Activated T-cell treated with anti-CD3 and anti-CD28 coated beads, Interleukin-2, amount 50 U/mL, for 4 hours (primary cell): Measurements from ENCODE around the gene FKBP5. TPM values are rescaled to one million over a fixed set of nuclear protein-coding genes. Genes with fewer than 3 reads are reported as not detected.
"Not testable (repeated sequence)": the region's sequence is repeated elsewhere in the genome, so short reads cannot be mapped to it uniquely, and the experiment has no call there.

Experiments
- ATAC-seq, 2 donors: fragments of 200-7000 bp; cut with Tn5 transposase; one replicate each; pipeline ENCODE4 v1.10.0; 2021
- DNase-seq: peaks from one replicate; pipeline ENCODE4 v3.0.0-alpha.2; 2020
- H3K27me3 Mint-ChIP-seq: one replicate; pipeline ENCODE4 v1.8.0; 2021; ENCODE audit warnings: low read depth, mixed read lengths
- H3K36me3 Mint-ChIP-seq: one replicate; pipeline ENCODE4 v1.8.0; 2022; ENCODE audit warnings: mixed read lengths; ENCODE audit not compliant: insufficient read depth
- H3K4me1 Mint-ChIP-seq: one replicate; pipeline ENCODE4 v1.8.0; 2021; ENCODE audit warnings: low read depth, mixed read lengths
- H3K4me3 Mint-ChIP-seq: one replicate; pipeline ENCODE4 v1.8.0; 2021; ENCODE audit warnings: mild to moderate bottlenecking, moderate library complexity, mixed read lengths
- H3K9me3 Mint-ChIP-seq: one replicate; pipeline ENCODE4 v1.8.0; 2021; ENCODE audit warnings: mixed read lengths
- total RNA-seq, 3 donors: library from RNA; stranded (reverse); gene quantifications; one replicate each; pipeline ENCODE4 v1.2.1, GENCODE V29; 2021

FKBP5 gene
- total RNA-seq, 3 donors from 2014 or later, result 46.5 to 62.3 (median 59.9) TPM

- Mint-ChIP-seq H3K4me3 (no peak overlapping the region), H3K4me1 (no peaks in the 10 kb centered on the region), H3K9me3 (peaks cover 6% of the 10 kb centered on the region), H3K36me3 (no peaks in the 10 kb centered on the region), H3K27me3 (no peaks in the 10 kb centered on the region)
- no peak for ATAC-seq
- no peak for DNase-seq
These were observed 146.9 kb downstream of the FKBP5 start for GRCh38 chr6:35541836-35542235.

DNA sequence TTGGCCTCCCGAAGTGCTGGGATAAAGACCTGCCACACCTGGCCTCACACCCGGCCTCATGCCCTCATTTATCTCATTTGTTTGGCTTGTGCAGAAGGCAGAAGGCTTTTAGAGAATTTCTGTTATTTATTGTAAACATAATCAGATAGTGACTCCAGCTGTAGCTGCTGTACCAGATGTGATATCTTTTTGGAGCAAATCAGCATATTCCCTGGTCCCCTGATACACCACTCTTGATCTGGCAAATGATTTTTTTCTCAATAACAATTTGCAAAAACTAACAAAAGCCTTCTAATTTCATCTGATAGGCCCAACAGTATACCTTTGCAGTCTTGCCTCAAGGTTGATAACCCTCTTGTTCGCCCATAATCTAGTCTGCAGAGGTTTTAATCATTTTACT is 149.5 kb downstream of the FKBP5 start:
- ATAC-seq, result no peak
- no peak for DNase-seq
- Mint-ChIP-seq H3K9me3 (peaks cover 6% of the 10 kb centered on the region), H3K4me3 (no peak overlapping the region), H3K36me3 (no peaks in the 10 kb centered on the region), H3K4me1 (peaks cover 4% of the 10 kb centered on the region), H3K27me3 (peaks cover 2% of the 10 kb centered on the region)

DNA sequence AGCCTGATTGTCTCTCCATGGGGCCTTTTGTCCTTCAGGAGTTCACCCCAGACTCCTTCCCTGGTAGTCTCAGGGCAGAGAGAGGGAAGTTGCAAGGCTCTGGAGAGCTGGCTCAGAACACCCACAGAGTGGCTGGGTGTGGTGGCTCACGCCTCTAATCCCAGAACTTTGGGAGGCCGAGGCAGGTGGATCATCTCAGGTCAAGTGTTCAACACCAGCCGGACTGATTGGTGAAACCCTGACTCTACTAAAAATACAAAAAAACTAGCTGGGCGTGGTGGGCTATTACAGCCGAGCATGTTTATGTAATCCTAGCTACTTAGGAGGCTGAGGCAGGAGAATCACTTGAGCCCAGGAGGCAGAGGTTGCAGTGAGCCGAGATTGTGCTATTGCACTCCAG is 152.9 kb downstream of the FKBP5 start:
- not testable (repeated sequence) for H3K36me3 Mint-ChIP-seq

GRCh38 chr6:35534407-35535170 is 154.1 kb downstream of the FKBP5 start:
- H3K4me3 Mint-ChIP-seq, result no peak overlapping the region
- H3K36me3 Mint-ChIP-seq, result no peaks in the 10 kb centered on the region
- no peaks in the 10 kb centered on the region for H3K9me3 Mint-ChIP-seq
- peaks cover 5% of the 10 kb centered on the region for H3K4me1 Mint-ChIP-seq
- ATAC-seq, result no peak
- peaks cover 4% of the 10 kb centered on the region for H3K27me3 Mint-ChIP-seq
- no peak for DNase-seq

More for the DNA sequence above, 152.9 kb downstream of the FKBP5 start:
- not testable (repeated sequence) for ATAC-seq, H3K9me3 Mint-ChIP-seq, H3K27me3 Mint-ChIP-seq, H3K4me3 Mint-ChIP-seq, DNase-seq, H3K4me1 Mint-ChIP-seq

DNA sequence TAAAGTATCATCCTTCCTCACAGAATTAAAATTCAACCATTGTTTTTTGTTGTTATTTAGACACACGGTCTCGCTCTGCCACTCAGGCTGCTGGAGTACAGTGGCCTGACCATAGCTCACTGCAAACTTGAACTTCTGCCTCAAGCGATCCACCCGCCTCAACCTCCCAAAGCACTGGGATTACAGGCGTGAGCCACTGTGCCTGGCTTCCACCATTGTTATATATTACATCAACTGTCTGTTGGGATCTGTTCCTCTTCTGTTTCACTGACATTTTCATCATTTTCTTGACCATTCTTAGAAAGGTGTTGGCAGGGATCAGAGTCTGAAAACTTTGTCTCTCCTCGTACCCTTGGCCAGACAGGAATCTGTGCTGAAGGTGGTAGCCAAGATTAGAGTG is 154.7 kb downstream of the FKBP5 start:
- DNase-seq, result no peak
- H3K4me3 Mint-ChIP-seq, result no peak overlapping the region
- no peaks in the 10 kb centered on the region for H3K36me3 Mint-ChIP-seq
- H3K27me3 Mint-ChIP-seq, result peaks cover 4% of the 10 kb centered on the region
- ATAC-seq, result no peak
- no peaks in the 10 kb centered on the region for H3K9me3 Mint-ChIP-seq
- peaks cover 5% of the 10 kb centered on the region for H3K4me1 Mint-ChIP-seq

- H3K36me3 Mint-ChIP-seq, result no peaks in the 10 kb centered on the region
- peaks cover 5% of the 10 kb centered on the region for H3K4me1 Mint-ChIP-seq
- ATAC-seq (no peak), DNase-seq (no peak)
- no peak overlapping the region for H3K4me3 Mint-ChIP-seq
- peaks cover 4% of the 10 kb centered on the region for H3K27me3 Mint-ChIP-seq
- H3K9me3 Mint-ChIP-seq, result no peaks in the 10 kb centered on the region
These were observed 156.6 kb downstream of the FKBP5 start for GRCh38 chr6:35532126-35532525.

GRCh38 chr6:35524380-35525020 is 164.2 kb downstream of the FKBP5 start:
- H3K4me1 Mint-ChIP-seq, result peaks cover 19% of the 10 kb centered on the region
- DNase-seq (no peak), ATAC-seq (no peak)
- H3K4me3 Mint-ChIP-seq, result no peak overlapping the region
- H3K36me3 Mint-ChIP-seq, result no peaks in the 10 kb centered on the region
- no peaks in the 10 kb centered on the region for H3K9me3 Mint-ChIP-seq
- no peaks in the 10 kb centered on the region for H3K27me3 Mint-ChIP-seq

Other genes with a start within 250 kb of the FKBP5 start
- gene FANCE, start 236.6 kb downstream of the FKBP5 start, total RNA-seq, result 10 to 100 TPM; 23.1 to 26.6 (median 24.8) TPM
- 1,000 to 10,000 TPM; 1,745 to 1,992 (median 1,956) TPM for gene RPL10A, start 220.5 kb downstream of the FKBP5 start, total RNA-seq
- 1 to 10 TPM in 2 of 3 donors, under 1 TPM in 1; 0.94 to 2.2 (median 1.4) TPM for gene TEAD3, start 191.8 kb downstream of the FKBP5 start, total RNA-seq
- not detected for gene TULP1, start 176.0 kb downstream of the FKBP5 start, total RNA-seq
- gene ARMC12, start 48.1 kb upstream of the FKBP5 start, total RNA-seq, result under 1 TPM in 2 of 3 donors, not detected in 1; 0.32 to 0.43 TPM
- gene CLPSL2, start 87.7 kb upstream of the FKBP5 start, total RNA-seq, result not detected
- gene CLPSL1, start 92.1 kb upstream of the FKBP5 start, total RNA-seq, result not detected
- gene CLPS, start 108.4 kb upstream of the FKBP5 start, total RNA-seq, result 1 to 10 TPM; 2.1 to 3.5 (median 2.4) TPM
- gene LHFPL5, start 116.4 kb upstream of the FKBP5 start, total RNA-seq, result not detected
- 10 to 100 TPM; 91.3 to 97.8 (median 92.2) TPM for gene SRPK1, start 232.2 kb upstream of the FKBP5 start, total RNA-seq